ENCODE results near the gene CALD1.

GRCh38 chr7:134962270-134962780 lies 182.9 kb downstream of the CALD1 start:
- TF ChIP-seq POLR2A (IDR thresholded peaks at IDR 0.05; ENCODE audit: low read depth, low read length) (no peak), SPI1 (IDR thresholded peaks at IDR 0.05; ENCODE audit: low read depth, low read length) (no peak), TAF1 (IDR thresholded peaks at IDR 0.05; ENCODE audit: low read depth, low read length) (no peak), POLR2AphosphoS5 (IDR thresholded peaks at IDR 0.05; ENCODE audit: low read depth, low read length) (no peak), POU2F2 (IDR thresholded peaks at IDR 0.05; ENCODE audit: low read depth, low read length) (no peak), PAX5 (IDR thresholded peaks at IDR 0.05; ENCODE audit: insufficient read depth, low read length, severe bottlenecking) (no peak)

Measured in GM12891 (cell line).